HG03342 (cell line): ENCODE results near the gene DAPK3.

Experiments used
- ATAC-seq: cut with Tn5 transposase; IDR thresholded peaks from one replicate; pipeline ENCODE4 v1.9.1; 2021; ENCODE audit warnings: mild to moderate bottlenecking, moderate library complexity; ENCODE audit not compliant: unreplicated experiment

Gene DAPK3

DNA sequence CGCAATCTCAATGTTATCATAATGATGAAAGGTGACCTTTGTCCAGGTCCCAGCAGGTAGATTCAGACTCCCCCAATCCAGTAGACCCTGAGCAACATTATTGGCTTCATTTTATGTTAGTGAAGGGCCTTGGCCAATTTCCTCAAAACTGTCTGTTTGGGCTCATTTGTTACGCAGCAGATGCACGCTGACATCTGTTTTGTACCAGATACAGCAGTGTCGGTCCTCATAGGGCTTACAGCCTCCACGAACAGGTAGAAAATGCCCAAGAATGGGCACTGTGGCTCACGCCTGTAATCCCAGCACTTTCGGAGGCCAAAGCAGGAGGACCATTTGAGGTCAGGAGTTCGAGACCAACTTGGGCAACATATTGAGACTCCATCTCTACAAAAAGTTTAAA, 51.1 kb downstream of the DAPK3 start:
- ATAC-seq, result no peak

GRCh38 chr19:3916033-3916432, 54.9 kb downstream of the DAPK3 start:
- ATAC-seq, result no peak

DNA sequence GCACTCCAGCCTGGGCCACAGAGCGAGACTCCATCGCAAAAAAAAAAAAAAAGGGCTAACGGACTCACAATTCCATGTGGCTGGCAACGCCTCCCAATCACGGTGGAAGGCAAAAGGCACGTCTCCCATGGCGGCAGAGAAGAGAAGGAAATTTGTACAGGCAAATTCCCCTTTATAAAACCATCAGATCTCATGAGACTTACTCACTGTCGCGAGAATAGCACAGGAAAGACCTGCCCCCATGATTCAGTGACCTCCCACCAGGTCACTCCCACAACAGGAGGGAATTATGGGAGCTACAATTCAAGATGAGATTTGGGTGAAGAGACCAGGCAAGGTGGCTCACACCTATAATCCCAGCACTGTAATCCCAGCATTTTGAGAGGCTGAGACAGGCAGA, 56.7 kb downstream of the DAPK3 start:
- ATAC-seq, result no peak

DNA sequence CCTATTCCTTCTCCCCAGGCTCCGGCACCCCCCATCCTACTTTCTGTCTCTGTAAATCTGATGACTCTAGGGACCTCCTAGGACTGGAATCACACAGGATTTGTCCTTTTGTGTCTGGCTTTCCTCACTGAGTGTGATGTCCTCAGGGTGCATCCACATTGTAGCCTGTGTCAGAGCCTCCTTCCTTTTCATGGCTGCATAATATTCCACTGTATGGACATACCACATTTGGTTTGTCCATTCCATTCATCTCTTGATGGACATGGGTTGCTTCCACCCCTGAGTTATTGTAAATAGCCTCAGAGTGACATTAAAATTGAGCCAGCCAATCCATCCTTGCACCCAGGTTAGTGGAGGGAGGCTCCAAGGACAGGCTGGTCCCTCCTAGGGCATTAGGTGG, 60.8 kb downstream of the DAPK3 start:
- no peak for ATAC-seq
